ENCODE results near the gene PKMYT1. TPM values are rescaled to one million over a fixed set of nuclear protein-coding genes. Genes with fewer than 3 reads are reported as not detected.

The PKMYT1 gene
- total and polyA plus RNA-seq, 9 of the 15 experiments (the other 6 are each of a cell fraction or from before 2014, with no cell fraction given): 8.7 to 201 (median 37.8) TPM

DNA sequence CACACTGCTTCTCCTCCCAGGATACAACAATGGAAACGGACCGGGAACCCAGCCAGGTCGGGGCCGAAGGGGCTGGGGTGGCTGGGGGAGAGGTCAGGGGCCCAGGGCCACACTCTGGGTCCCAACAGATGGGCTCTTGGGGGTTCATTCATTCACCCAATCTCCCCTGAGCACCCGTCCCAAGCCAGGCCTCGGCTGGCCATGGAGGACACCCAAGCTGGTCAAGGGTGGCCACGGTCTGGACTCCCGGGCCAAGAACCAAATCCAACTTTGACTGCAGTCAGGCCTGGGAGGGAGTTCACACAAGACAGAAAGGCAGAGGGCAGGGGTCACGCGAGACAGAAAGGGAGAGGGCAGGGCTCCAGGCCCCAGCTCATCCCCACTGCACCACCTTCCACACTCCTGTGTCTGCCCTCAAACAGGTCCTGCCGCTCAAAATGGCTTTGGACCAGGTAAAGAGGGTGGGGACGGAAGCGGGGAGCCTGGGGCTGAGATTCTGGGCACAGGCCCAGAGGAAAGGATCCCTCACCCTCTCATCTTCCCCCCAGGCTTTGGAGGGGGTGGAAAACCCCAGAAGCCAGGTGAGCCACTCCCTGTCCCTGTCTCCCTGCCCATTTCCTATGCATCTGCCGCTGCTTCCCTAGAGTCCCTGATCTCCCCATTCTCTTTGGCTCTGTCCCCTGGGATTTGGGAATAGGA is 12.3 kb upstream of the PKMYT1 start (continued):
- TF ChIP-seq, protein P1, sequence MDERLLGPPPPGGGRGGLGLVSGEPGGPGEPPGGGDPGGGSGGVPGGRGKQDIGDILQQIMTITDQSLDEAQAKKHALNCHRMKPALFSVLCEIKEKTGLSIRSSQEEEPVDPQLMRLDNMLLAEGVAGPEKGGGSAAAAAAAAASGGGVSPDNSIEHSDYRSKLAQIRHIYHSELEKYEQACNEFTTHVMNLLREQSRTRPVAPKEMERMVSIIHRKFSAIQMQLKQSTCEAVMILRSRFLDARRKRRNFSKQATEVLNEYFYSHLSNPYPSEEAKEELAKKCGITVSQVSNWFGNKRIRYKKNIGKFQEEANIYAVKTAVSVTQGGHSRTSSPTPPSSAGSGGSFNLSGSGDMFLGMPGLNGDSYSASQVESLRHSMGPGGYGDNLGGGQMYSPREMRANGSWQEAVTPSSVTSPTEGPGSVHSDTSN (CRISPR knock-in tag; IDR thresholded peaks at IDR 0.05; ENCODE audit: low read depth): no peak
- TF ChIP-seq, protein P1 (tag; conservative IDR thresholded peaks at IDR 0.05; ENCODE audit: low read depth): no peak
- TF ChIP-seq CSDE1 (IDR thresholded peaks at IDR 0.05): no peak
- TF ChIP-seq, protein P2, sequence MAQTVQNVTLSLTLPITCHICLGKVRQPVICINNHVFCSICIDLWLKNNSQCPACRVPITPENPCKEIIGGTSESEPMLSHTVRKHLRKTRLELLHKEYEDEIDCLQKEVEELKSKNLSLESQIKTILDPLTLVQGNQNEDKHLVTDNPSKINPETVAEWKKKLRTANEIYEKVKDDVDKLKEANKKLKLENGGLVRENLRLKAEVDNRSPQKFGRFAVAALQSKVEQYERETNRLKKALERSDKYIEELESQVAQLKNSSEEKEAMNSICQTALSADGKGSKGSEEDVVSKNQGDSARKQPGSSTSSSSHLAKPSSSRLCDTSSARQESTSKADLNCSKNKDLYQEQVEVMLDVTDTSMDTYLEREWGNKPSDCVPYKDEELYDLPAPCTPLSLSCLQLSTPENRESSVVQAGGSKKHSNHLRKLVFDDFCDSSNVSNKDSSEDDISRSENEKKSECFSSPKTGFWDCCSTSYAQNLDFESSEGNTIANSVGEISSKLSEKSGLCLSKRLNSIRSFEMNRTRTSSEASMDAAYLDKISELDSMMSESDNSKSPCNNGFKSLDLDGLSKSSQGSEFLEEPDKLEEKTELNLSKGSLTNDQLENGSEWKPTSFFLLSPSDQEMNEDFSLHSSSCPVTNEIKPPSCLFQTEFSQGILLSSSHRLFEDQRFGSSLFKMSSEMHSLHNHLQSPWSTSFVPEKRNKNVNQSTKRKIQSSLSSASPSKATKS (CRISPR knock-in tag; IDR thresholded peaks at IDR 0.05): no peak
- no peak for TF ChIP-seq PCBP2 (IDR thresholded peaks at IDR 0.05; ENCODE audit: low read depth, low read length, poor library complexity, severe bottlenecking)
- TF ChIP-seq EHMT2 (IDR thresholded peaks at IDR 0.05): no peak
- TF ChIP-seq ZNF133 (CRISPR knock-in tag; IDR thresholded peaks at IDR 0.05): no peak
